ENCODE results near the gene TP73.

TP73 gene

DNA sequence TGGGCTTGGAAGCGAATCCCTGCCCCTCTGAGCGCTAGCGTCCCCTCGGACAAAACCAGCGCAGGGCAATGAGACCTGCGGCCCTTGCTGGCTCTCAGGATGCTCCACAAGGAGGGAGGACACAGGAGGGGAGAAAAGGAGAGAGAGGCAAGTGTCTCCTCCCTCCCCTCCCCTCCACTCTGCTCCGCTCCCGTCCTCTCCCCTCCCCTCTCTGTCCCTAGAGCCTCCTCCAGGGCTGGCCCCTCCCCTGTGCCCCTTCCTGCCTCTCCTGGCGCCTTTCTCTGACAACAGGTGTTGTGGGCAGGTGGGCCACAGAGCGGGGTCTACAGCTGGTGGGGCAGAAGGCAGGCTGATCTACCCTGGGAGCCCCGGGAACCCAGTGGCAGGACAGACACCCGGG is 35.2 kb downstream of the TP73 start:
- no peak overlapping the region for H3K4me3 ChIP-seq (replicated peaks; ENCODE audit: low read depth, low read length)
- DNase-seq (ENCODE audit: extremely low read depth, low read depth): no peak
- TF ChIP-seq, protein P1, sequence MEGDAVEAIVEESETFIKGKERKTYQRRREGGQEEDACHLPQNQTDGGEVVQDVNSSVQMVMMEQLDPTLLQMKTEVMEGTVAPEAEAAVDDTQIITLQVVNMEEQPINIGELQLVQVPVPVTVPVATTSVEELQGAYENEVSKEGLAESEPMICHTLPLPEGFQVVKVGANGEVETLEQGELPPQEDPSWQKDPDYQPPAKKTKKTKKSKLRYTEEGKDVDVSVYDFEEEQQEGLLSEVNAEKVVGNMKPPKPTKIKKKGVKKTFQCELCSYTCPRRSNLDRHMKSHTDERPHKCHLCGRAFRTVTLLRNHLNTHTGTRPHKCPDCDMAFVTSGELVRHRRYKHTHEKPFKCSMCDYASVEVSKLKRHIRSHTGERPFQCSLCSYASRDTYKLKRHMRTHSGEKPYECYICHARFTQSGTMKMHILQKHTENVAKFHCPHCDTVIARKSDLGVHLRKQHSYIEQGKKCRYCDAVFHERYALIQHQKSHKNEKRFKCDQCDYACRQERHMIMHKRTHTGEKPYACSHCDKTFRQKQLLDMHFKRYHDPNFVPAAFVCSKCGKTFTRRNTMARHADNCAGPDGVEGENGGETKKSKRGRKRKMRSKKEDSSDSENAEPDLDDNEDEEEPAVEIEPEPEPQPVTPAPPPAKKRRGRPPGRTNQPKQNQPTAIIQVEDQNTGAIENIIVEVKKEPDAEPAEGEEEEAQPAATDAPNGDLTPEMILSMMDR (IDR thresholded peaks at IDR 0.05; ENCODE audit: low read depth, low read length, missing control alignments): no peak

DNA sequence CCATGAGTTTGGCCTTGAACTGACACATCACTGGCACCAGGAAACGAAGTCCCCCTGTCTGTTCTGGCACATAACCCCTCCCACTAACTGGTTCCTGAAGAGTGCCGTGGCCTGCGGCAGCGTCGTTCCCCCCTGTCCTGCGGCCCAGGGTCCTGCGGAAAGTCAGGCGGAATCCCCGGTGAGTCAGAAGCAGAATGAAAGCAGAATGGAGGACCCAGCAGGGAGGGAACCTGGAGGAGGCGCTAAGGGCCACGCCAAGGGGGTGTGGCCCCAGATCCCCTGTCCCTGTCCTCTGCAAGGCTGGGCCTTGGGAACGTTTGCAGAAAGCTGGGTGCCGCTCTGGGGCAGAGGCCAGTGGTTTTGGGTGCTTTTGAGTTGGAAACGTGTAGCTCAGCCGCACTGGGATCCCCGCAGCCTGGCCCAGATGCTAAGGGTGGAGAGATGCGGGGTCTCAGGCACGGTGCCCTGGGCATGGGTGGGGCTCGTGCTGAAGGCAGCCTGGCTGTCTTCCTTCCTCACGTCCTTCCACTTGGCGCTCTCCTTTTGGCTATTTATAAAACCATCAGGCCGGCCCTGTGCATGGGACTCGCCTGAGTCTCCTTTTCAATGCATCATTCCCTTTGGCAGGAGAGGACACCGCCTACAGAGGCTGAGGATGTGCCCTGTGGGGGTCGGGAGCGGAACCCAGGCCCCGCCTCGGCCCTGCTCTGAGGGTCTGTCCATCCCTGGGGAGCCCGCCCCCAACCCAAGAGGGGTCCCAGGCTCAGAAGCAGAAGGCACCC is 36.2 kb downstream of the TP73 start:
- no peak overlapping the region for H3K4me3 ChIP-seq (replicated peaks; ENCODE audit: low read depth, low read length)
- TF ChIP-seq, protein P1 (IDR thresholded peaks at IDR 0.05; ENCODE audit: low read depth, low read length, missing control alignments): no peak
- DNase-seq (ENCODE audit: extremely low read depth, low read depth): no peak

DNA sequence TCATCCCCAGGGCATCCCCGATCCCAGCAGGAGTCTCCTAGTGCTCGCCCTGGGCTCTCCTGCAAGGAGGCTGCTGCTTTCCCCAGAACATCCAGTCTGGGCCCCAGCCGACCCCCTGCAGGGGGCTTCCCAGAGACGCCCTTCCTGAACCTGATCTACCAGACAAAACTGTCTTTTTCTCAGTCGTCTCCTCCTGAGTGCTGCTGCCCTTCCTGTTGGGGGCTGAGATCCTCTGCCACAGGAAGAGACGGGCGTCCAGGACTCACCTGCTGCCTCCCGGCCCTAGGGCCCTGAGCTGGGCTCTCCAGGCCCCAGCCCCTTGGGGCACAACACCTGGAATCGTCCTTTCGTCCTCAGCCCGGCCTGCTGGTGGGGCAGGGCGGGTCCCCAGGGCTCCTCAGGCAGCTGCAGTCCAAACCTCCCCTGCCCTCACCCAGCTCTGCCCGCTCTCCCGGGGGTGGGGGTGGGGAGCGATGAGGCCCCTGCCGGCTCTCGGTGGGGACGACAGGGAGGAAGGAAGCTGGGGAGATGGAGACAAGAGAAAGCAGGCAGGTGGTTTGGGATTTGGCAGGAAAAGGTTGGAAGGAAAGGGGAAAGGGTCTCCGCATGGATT is 36.9 kb downstream of the TP73 start:
- DNase-seq (ENCODE audit: extremely low read depth, low read depth): no peak
- TF ChIP-seq, protein P1 (IDR thresholded peaks at IDR 0.05; ENCODE audit: low read depth, low read length, missing control alignments): no peak
- H3K4me3 ChIP-seq (replicated peaks; ENCODE audit: low read depth, low read length): no peak overlapping the region

DNA sequence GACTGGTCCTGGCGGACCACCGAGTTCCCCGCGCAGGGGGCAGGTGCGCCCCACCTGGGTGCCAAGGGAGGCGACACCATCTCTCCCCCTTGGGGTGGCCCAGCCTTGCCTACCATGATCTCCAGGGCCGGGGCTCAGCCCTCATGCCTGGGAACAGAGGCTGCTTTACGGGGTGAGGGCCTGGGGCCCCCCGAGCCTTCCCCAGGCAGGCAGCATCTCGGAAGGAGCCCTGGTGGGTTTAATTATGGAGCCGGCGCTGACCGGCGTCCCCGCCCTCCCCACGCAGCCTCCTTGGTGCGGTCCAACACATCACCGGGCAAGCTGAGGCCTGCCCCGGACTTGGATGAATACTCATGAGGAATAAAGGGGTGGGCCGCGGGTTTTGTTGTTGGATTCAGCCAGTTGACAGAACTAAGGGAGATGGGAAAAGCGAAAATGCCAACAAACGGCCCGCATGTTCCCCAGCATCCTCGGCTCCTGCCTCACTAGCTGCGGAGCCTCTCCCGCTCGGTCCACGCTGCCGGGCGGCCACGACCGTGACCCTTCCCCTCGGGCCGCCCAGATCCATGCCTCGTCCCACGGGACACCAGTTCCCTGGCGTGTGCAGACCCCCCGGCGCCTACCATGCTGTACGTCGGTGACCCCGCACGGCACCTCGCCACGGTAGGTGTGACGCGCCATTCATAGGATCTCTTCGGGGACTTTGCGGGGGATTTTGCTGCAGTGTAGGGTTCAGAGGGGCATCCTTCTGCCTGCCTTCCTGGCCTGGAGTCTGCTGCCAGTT is 38.2 kb downstream of the TP73 start:
- TF ChIP-seq, protein P1 (IDR thresholded peaks at IDR 0.05; ENCODE audit: low read depth, low read length, missing control alignments): no peak
- DNase-seq (ENCODE audit: extremely low read depth, low read depth): no peak
- H3K4me3 ChIP-seq (replicated peaks; ENCODE audit: low read depth, low read length): no peak overlapping the region

DNA sequence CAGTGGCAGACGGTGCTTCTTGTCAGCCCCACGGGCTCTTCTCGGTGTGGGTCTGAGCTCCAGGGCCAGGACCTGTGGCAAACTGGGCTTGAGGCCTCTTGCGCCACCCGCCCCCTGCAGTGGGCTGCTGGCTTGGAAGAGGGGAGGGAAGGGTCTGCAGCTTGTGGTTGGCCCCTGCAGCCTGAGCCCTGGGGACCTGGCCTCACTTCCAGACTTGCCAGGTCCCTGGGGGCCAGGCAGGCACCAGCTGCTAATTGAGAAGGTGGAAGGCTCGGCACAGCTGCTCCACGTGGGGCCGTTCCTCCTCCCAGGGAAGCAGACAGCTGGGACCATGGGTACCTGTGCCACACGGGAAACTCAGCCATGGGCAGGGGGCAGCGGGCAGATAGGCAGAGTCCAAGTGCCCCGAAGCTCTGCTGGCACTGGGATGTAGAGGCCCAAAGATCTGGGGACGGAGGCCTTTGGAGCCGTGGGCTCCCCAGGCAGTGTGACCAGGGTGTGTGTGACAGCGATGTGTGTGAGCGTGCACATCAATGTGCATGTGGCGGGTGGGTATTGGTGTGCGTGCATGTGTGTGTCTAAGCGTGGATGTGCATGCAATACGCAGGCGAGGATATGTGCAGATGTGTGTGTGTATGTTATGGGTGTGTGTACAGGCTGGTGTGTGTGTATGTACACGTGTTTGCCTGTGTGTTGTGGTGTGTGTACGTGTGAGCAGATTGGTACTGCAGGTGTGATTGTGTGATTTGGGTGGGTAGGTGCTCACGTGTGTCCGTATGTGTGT is 39.3 kb downstream of the TP73 start:
- no peak overlapping the region for H3K4me3 ChIP-seq (replicated peaks; ENCODE audit: low read depth, low read length)
- TF ChIP-seq, protein P1 (IDR thresholded peaks at IDR 0.05; ENCODE audit: low read depth, low read length, missing control alignments): no peak
- DNase-seq (ENCODE audit: extremely low read depth, low read depth): no peak

DNA sequence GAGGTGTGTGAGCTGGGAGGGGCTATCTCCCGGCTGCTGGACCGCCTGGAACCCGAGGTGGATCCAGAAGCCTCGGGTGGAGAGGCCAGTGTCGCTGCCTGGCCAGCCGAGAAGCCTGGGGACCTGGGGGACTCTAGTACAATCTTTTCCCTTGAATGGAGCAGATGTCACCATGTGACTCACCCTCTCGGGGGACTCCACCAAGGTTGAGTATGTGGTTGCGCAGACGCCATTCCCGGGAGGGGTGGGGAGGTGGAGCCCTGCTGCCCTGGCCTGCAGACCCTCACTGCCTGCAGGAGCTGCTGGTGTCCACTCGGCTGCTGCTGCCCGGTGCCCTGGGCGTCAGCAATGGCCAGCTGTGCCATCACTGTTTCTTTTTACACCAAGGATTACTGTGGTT is 40.3 kb downstream of the TP73 start:
- H3K4me3 ChIP-seq (replicated peaks; ENCODE audit: low read depth, low read length): no peak overlapping the region
- TF ChIP-seq, protein P1 (IDR thresholded peaks at IDR 0.05; ENCODE audit: low read depth, low read length, missing control alignments): no peak
- DNase-seq (ENCODE audit: extremely low read depth, low read depth): no peak

Measured in HFF-Myc (cell line).